CD4-positive, alpha-beta T cell treated with Interleukin-12 subunit alpha and Interleukin-12 subunit beta, for 1 hour (primary cell): Measurements from ENCODE around the gene KIAA0513.

Experiments
- DNase-seq: peaks from one replicate; pipeline ENCODE4 v3.0.0-alpha.2; 2020

Gene KIAA0513

GRCh38 chr16:85077039-85077438, 49.4 kb downstream of the KIAA0513 start:
- DNase-seq = no peak

- DNase-seq = no peak
Measured at GRCh38 chr16:85077576-85078125, 50.1 kb downstream of the KIAA0513 start.

GRCh38 chr16:85078226-85078625, 50.6 kb downstream of the KIAA0513 start:
- no peak for DNase-seq

- no peak for DNase-seq
Measured at GRCh38 chr16:85078952-85079351, 51.4 kb downstream of the KIAA0513 start.

- no peak for DNase-seq
Measured at GRCh38 chr16:85079785-85080570, 52.4 kb downstream of the KIAA0513 start.

GRCh38 chr16:85081038-85081437, 53.4 kb downstream of the KIAA0513 start:
- no peak for DNase-seq

GRCh38 chr16:85081765-85082164, 54.2 kb downstream of the KIAA0513 start:
- DNase-seq = no peak

GRCh38 chr16:85082173-85083050, 54.8 kb downstream of the KIAA0513 start:
- no peak for DNase-seq

GRCh38 chr16:85083051-85083639, 55.5 kb downstream of the KIAA0513 start:
- no peak for DNase-seq

GRCh38 chr16:85084841-85085510, 57.4 kb downstream of the KIAA0513 start:
- no peak for DNase-seq

GRCh38 chr16:85085721-85086120, 58.1 kb downstream of the KIAA0513 start:
- no peak for DNase-seq

- peak; percentile 78 for DNase-seq
Measured at GRCh38 chr16:85086347-85087291, 59.0 kb downstream of the KIAA0513 start.

GRCh38 chr16:85087899-85088569, 60.4 kb downstream of the KIAA0513 start:
- DNase-seq = no peak

- no peak for DNase-seq
Measured at GRCh38 chr16:85088570-85089199, 61.1 kb downstream of the KIAA0513 start.

- DNase-seq = no peak
Measured at GRCh38 chr16:85089525-85089924, 61.9 kb downstream of the KIAA0513 start.

- no peak for DNase-seq
Measured at GRCh38 chr16:85090181-85090580, 62.6 kb downstream of the KIAA0513 start.

GRCh38 chr16:85090873-85091521, 63.4 kb downstream of the KIAA0513 start:
- no peak for DNase-seq

- DNase-seq = no peak
Measured at GRCh38 chr16:85091522-85091910, 63.9 kb downstream of the KIAA0513 start.

GRCh38 chr16:85092309-85092708, 64.7 kb downstream of the KIAA0513 start:
- no peak for DNase-seq

GRCh38 chr16:85092851-85093250, 65.3 kb downstream of the KIAA0513 start:
- no peak for DNase-seq
